BJ (cell line): ENCODE data around the gene CDC25B. TPM values are rescaled to one million over a fixed set of nuclear protein-coding genes. Genes with fewer than 3 reads are reported as not detected.

Experiments used
- CTCF ChIA-PET: fragments of 350-600 bp; formaldehyde crosslinking; extraction: SDS; loops from one replicate; lab custom pipeline; 2021; ENCODE audit warnings: antibody characterized with exemption, inconsistent platforms; lab: Yijun Ruan, JAX
- POLR2A ChIA-PET: fragments of 300-600 bp; sonication (Branson Sonifier 250); formaldehyde crosslinking; extraction: SDS; loops from one replicate; lab custom pipeline; 2021; ENCODE audit warnings: antibody characterized with exemption; lab: Charles Lee
- DNase-seq: peaks from one replicate; pipeline ENCODE4 v3.0.0-alpha.2; 2011; ENCODE audit warnings: low read depth
- H3K27me3 ChIP-seq: 2 replicates; pipeline ENCODE4 v1.6.0; 2011; ENCODE audit warnings: low read length; ENCODE audit not compliant: control insufficient read depth, insufficient read depth
- H3K36me3 ChIP-seq: 2 replicates; pipeline ENCODE4 v1.5.1; 2011; ENCODE audit warnings: low read length; ENCODE audit not compliant: control insufficient read depth, insufficient read depth
- H3K4me3 ChIP-seq: 2 replicates; pipeline ENCODE4 v1.5.1; 2011; ENCODE audit warnings: low read depth, mild to moderate bottlenecking, control low read depth, low read length
- CTCF ChIP-seq: IDR thresholded peaks from 2 replicates; pipeline ENCODE4 v1.5.1; 2011; ENCODE audit warnings: low read depth, mild to moderate bottlenecking, control low read depth, inconsistent platforms, low read length, moderate library complexity; ENCODE audit not compliant: insufficient read depth
- polyA plus RNA-seq: library from polyadenylated mRNA; depleted of rRNA; stranded (reverse); fragments of >200 nt; gene quantifications from 2 replicates; pipeline ENCODE4 v1.2.3, GENCODE V29; 2011

Gene CDC25B
- polyA plus RNA-seq, 1 experiment = 68.1 TPM

GRCh38 chr20:3846378-3846739, 50.2 kb downstream of the CDC25B start:
- POLR2A ChIA-PET = no interaction called here
- H3K36me3 ChIP-seq = peaks cover 1% of the 10 kb centered on the region
- TF ChIP-seq CTCF = no peak
- CTCF ChIA-PET = no interaction called here
- DNase-seq = no peak
- no peaks in the 10 kb centered on the region for H3K27me3 ChIP-seq
- peak overlapping the region; percentile 73 for H3K4me3 ChIP-seq

- POLR2A ChIA-PET = no interaction called here
Observed at GRCh38 chr20:3846740-3847428, 50.8 kb downstream of the CDC25B start, which contains the start of gene MAVS. MAVS (plus strand) TSS chr20:3846834; CDS start chr20:3854625, 7,791 bp downstream.

GRCh38 chr20:3847429-3847940, 51.4 kb downstream of the CDC25B start:
- ChIA-PET POLR2A (no interaction called here), CTCF (interaction anchor here (0.6 to 0.7 kb wide), 2 partner anchors 29 to 225 kb away, joined by 3 read pairs; no protein-coding TSS in a partner anchor)
- TF ChIP-seq CTCF = no peak
- no peaks in the 10 kb centered on the region for H3K27me3 ChIP-seq
- no peak for DNase-seq
- H3K36me3 ChIP-seq = peaks cover 1% of the 10 kb centered on the region
- H3K4me3 ChIP-seq = peak overlapping the region; percentile 73

More at GRCh38 chr20:3846740-3847428, 50.8 kb downstream of the CDC25B start, which contains the start of gene MAVS:
- H3K36me3 ChIP-seq = peaks cover 1% of the 10 kb centered on the region
- no peak for TF ChIP-seq CTCF
- peak within 1 kb of the TSS; percentile 73 for H3K4me3 ChIP-seq
- no peaks in the 10 kb centered on the region for H3K27me3 ChIP-seq
- CTCF ChIA-PET = interaction anchor here (0.7 kb wide), 1 partner anchor 29 kb away, joined by 3 read pairs; no protein-coding TSS in a partner anchor
- DNase-seq = no peak

GRCh38 chr20:3848565-3848964, 52.5 kb downstream of the CDC25B start:
- Histone ChIP-seq H3K36me3 (peaks cover 3% of the 10 kb centered on the region), H3K27me3 (no peaks in the 10 kb centered on the region), H3K4me3 (no peak overlapping the region)
- CTCF ChIA-PET = no interaction called here
- TF ChIP-seq CTCF = no peak
- DNase-seq = no peak
- POLR2A ChIA-PET = no interaction called here

GRCh38 chr20:3854462-3854871, 58.4 kb downstream of the CDC25B start:
- no peaks in the 10 kb centered on the region for H3K27me3 ChIP-seq
- DNase-seq = no peak
- H3K4me3 ChIP-seq = no peak overlapping the region
- peaks cover 19% of the 10 kb centered on the region for H3K36me3 ChIP-seq
- POLR2A ChIA-PET = no interaction called here
- no peak for TF ChIP-seq CTCF
- CTCF ChIA-PET = interaction anchor here (0.6 to 2.8 kb wide), 17 partner anchors 10 to 216 kb away, joined by 3 to 21 read pairs (median 5); partner anchors contain the start of genes ADISSP, AP5S1, CENPB and SPEF1
